Naive thymus-derived CD8-positive, alpha-beta T cell (primary cell): ENCODE results near the gene LARGE1. TPM values are rescaled to one million over a fixed set of nuclear protein-coding genes. Genes with fewer than 3 reads are reported as not detected.

Experiments used
- ATAC-seq, 2 donors: fragments of 150-1000 bp; cut with Tn5 transposase in 1 of 2; sonication (Bioruptor Pico), chemical (Tn5 transposase) in 1 of 2; 1 replicate in 1 of 2; 2 replicates in 1 of 2; pipeline ENCODE4 v1.10.0; 2021; ENCODE audit warnings: mild to moderate bottlenecking in 2 of 2, moderate library complexity in 2 of 2
- POLR2A ChIA-PET: fragments of 350-600 bp; sonication (Branson Sonifier 250); formaldehyde crosslinking; loops from one replicate; lab custom pipeline; 2021; ENCODE audit warnings: antibody characterized with exemption; lab: Charles Lee
- DNase-seq, 10 donors: peaks; one replicate each; pipeline versions ENCODE4 v3.0.0 to v3.0.0-alpha.2; 2020 to 2022
- H3K27ac Mint-ChIP-seq, 10 donors: one replicate each; pipeline ENCODE4 v1.8.0; 2020 to 2022; ENCODE audit warnings: mild to moderate bottlenecking in 10 of 10, mixed read lengths in 10 of 10, moderate library complexity in 4 of 10, inconsistent platforms in 1 of 10
- H3K27me3 Mint-ChIP-seq, 5 donors: one replicate each; pipeline ENCODE4 v1.8.0; 2021 to 2022; ENCODE audit warnings: mixed read lengths in 5 of 5
- H3K36me3 Mint-ChIP-seq, 3 donors: one replicate each; pipeline ENCODE4 v1.8.0; 2020 to 2022; ENCODE audit warnings: mixed read lengths in 3 of 3, mild to moderate bottlenecking in 2 of 3, inconsistent platforms in 1 of 3
- H3K4me1 Mint-ChIP-seq, 4 donors: one replicate each; pipeline ENCODE4 v1.8.0; 2021 to 2022; ENCODE audit warnings: mixed read lengths in 4 of 4
- H3K4me3 Mint-ChIP-seq, 10 donors: one replicate each; pipeline ENCODE4 v1.8.0; 2020 to 2022; ENCODE audit warnings: mild to moderate bottlenecking in 10 of 10, mixed read lengths in 10 of 10, moderate library complexity in 6 of 10, inconsistent platforms in 1 of 10
- H3K9me3 Mint-ChIP-seq, 9 donors: one replicate each; pipeline ENCODE4 v1.8.0; 2020 to 2022; ENCODE audit warnings: mixed read lengths in 9 of 9, mild to moderate bottlenecking in 3 of 9, inconsistent platforms in 1 of 9, moderate library complexity in 1 of 9
- polyA plus RNA-seq, 3 donors: library from polyadenylated mRNA; unstranded; fragments of 300-500 nt; fragmentation: Illumina TruSeq; gene quantifications; one replicate each; pipeline ENCODE4 v1.2.3, GENCODE V29; 2021
- total RNA-seq, 8 experiments: library from RNA in 2 of 8; stranded (reverse) in 2 of 8; gene quantifications; one replicate each; pipeline ENCODE4 v1.2.3 and lab custom pipeline; 2021 to 2026

The LARGE1 gene
- total and polyA plus RNA-seq, 5 experiments from 2014 or later = 0.07 to 3.0 (median 2.6) TPM; not detected in 2

DNA sequence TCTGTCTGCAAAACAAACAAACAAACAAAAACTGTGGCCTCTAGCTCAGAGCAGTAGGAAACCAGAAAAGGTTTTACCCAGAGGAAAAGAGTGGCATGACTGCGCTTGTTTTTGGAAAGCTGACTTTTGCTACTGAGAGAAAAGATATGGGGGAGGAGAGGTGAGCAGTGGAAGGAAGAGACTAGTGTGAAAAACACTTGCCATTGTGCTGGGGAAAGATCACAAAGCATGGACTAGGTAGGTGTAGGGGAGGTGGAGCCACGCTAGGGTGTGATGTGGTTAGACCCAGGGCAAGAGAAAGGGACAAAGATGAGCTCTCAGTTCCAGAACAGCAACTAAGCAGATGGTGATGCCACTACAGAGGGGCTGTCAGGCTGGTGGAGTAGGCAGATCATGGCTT, 319.2 kb downstream of the LARGE1 start:
- no peak for DNase-seq
- H3K36me3 Mint-ChIP-seq = peaks cover 0 to 5% (median 0%) of the 10 kb centered on the region in 3 donors
- peaks cover 0 to 2% (median 0%) of the 10 kb centered on the region in 4 donors for H3K4me1 Mint-ChIP-seq
- no peak for ATAC-seq
- H3K27me3 Mint-ChIP-seq = peaks cover 0 to 3% (median 0%) of the 10 kb centered on the region in 5 donors
- peaks cover 0 to 10% (median 0%) of the 10 kb centered on the region in 9 donors for H3K9me3 Mint-ChIP-seq
- no peak overlapping the region for H3K4me3 Mint-ChIP-seq
- no peak overlapping the region for H3K27ac Mint-ChIP-seq
- POLR2A ChIA-PET = no interaction called here

DNA sequence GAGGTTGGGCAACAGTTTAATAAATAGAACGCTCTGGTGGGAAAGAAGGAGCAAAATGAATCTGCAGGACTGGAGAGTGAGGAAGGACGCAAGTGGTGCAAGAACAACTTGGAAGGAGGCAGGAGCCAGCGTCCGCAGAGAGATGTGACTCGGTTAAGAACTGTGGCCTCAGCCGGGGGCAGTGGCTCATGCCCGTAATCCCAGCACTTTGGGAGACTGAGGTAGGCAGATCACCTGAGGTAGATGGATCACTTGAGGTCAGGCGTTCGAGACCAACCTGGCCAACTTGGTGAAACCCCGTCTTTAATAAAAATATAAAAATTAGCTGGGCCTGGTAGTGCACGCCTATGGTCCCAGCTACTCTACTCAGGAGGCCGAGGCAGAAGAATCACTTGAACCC, 319.7 kb downstream of the LARGE1 start:
- Mint-ChIP-seq H3K4me1 (peaks cover 0 to 2% (median 0%) of the 10 kb centered on the region in 4 donors), H3K27ac (no peak overlapping the region), H3K4me3 (no peak overlapping the region), H3K27me3 (peaks cover 0 to 3% (median 0%) of the 10 kb centered on the region in 5 donors), H3K36me3 (peaks cover 0 to 5% (median 0%) of the 10 kb centered on the region in 3 donors), H3K9me3 (peaks cover 0 to 10% (median 0%) of the 10 kb centered on the region in 9 donors)
- ATAC-seq = no peak
- POLR2A ChIA-PET = no interaction called here
- no peak for DNase-seq

DNA sequence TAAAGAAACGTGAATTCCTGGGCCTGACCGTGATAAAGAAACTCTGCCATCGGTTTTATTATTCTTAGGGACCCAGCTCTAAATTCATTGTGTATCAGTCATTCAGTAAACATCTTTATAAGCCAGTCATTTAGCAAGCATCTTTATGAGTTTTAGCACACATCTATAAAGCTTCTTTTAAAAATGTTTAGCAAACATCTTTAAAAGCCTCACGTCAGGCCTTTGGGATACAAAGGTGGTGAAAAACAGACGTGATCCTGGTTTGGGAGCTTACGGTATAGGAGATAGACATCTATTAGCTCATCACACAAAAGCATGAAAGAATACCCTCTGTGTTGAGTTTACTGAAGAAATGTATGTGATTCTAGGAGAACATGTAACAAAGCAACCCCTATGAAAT, 320.2 kb downstream of the LARGE1 start:
- peaks cover 0 to 10% (median 0%) of the 10 kb centered on the region in 9 donors for H3K9me3 Mint-ChIP-seq
- DNase-seq (no peak), ATAC-seq (no peak)
- H3K4me3 Mint-ChIP-seq = no peak overlapping the region
- POLR2A ChIA-PET = no interaction called here
- H3K27ac Mint-ChIP-seq = peak overlapping the region in 1 of 10 donors; percentile 11
- peaks cover 0 to 2% (median 0%) of the 10 kb centered on the region in 4 donors for H3K4me1 Mint-ChIP-seq
- peaks cover 0 to 5% (median 0%) of the 10 kb centered on the region in 3 donors for H3K36me3 Mint-ChIP-seq
- peaks cover 0 to 3% (median 0%) of the 10 kb centered on the region in 5 donors for H3K27me3 Mint-ChIP-seq

DNA sequence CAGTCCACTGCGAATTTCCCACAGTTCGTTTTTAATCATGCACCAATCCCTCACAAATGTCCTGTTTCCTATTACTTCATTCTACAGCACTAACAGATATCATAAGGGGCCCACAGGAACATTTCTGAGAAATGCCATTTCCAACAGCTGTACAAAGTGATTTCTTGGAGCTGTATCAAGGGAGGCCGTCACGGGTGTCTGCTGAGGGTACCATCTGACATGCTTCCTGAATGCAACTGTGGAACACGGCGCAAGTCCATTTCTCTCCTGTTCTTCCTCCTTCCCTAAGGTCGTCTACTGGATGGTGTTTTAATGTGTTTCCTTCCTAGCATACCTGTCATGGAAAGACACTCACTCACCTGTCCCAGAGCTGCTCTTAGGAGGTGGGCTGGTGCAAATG, 320.7 kb downstream of the LARGE1 start:
- peaks cover 0 to 2% (median 0%) of the 10 kb centered on the region in 4 donors for H3K4me1 Mint-ChIP-seq
- no peak overlapping the region for H3K4me3 Mint-ChIP-seq
- no peak overlapping the region for H3K27ac Mint-ChIP-seq
- DNase-seq (no peak), ATAC-seq (no peak)
- POLR2A ChIA-PET = no interaction called here
- H3K9me3 Mint-ChIP-seq = peaks cover 0 to 10% (median 0%) of the 10 kb centered on the region in 9 donors
- peaks cover 0 to 5% (median 0%) of the 10 kb centered on the region in 3 donors for H3K36me3 Mint-ChIP-seq
- H3K27me3 Mint-ChIP-seq = peaks cover 0 to 3% (median 0%) of the 10 kb centered on the region in 5 donors

DNA sequence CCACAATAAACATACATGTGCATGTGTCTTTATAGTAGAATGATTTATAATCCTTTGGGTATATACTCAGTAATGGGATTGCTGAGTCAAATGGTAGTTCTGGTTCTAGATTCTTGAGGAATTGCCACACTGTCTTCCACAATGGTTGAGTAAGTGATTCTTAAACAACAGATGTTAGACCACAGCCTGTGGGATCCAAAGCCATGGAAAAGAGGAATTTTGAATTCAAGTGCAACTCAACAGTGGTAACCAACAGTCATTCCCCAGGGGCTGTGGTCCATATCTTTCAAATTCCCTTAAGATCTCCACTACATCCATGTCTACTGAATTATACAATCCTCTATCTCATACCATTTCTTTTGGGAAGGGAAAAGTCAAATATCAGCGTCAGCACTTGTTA, 321.5 kb downstream of the LARGE1 start:
- POLR2A ChIA-PET = no interaction called here
- Mint-ChIP-seq H3K4me1 (peaks cover 0 to 2% (median 0%) of the 10 kb centered on the region in 4 donors), H3K27ac (no peak overlapping the region), H3K27me3 (peaks cover 0 to 8% (median 0%) of the 10 kb centered on the region in 5 donors), H3K36me3 (peaks cover 0 to 5% (median 0%) of the 10 kb centered on the region in 3 donors), H3K4me3 (no peak overlapping the region), H3K9me3 (peaks cover 0 to 12% (median 0%) of the 10 kb centered on the region in 9 donors)
- DNase-seq = no peak
- ATAC-seq = no peak

DNA sequence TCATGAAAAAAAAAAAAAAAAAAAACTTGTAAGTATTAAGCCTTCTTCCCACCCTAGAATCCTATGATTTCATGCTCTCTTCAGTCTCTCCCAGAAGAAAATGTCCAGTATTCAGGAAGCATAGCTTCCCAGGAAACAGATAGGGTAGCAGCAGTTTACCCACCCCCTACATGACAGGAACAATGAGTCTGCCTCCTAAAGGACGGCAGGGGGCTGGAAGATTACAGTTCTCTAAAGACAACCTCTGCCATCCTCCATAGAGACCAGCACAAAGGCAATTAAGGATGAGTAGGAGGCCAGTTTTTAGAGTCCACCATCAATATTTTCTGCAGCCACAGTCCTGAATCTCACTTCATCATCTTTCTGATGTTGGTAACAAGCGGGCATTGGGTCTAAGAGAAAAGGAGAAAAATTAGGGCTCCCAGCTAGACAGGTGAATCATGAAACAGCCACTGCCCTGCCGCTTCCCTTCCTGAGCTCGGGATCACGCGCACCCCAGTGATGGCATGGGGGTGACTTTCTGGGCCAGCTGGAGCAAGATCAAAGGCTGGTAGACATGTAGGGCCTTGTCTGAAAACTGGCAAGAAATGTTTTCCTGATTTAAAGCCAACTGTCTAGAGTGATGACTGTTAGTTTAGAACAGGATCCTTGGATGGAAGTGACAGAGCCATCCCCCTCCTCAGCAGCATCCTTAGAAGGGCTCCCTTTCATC, 322.8 kb downstream of the LARGE1 start:
- POLR2A ChIA-PET = no interaction called here
- H3K4me3 Mint-ChIP-seq = no peak overlapping the region
- no peak for ATAC-seq
- no peak overlapping the region for H3K27ac Mint-ChIP-seq
- H3K36me3 Mint-ChIP-seq = peaks cover 0 to 2% (median 0%) of the 10 kb centered on the region in 3 donors
- DNase-seq = no peak
- H3K27me3 Mint-ChIP-seq = peaks cover 0 to 8% (median 0%) of the 10 kb centered on the region in 5 donors
- peaks cover 0 to 2% (median 0%) of the 10 kb centered on the region in 4 donors for H3K4me1 Mint-ChIP-seq
- peaks cover 0 to 12% (median 0%) of the 10 kb centered on the region in 9 donors for H3K9me3 Mint-ChIP-seq

DNA sequence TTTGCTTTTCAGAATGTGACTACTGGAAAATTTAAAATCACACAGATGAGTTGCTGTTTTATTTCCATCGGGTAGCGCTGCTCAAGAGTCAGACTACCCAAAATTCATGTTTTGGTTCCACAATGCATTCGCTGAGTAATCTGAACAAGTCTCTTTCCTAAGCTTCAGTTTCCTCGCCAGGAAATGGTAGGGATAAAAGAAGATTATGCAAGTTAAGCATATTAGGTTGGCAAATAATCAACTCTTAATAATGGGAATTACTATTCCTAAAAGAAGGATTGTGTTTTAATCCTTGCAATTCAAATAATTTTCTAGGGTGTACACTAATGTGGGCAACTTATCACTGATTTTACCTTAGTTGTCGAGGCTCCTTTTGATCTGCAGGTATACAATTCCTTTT, 326.5 kb downstream of the LARGE1 start:
- Mint-ChIP-seq H3K27ac (no peak overlapping the region), H3K9me3 (peaks cover 0 to 10% (median 0%) of the 10 kb centered on the region in 9 donors), H3K4me1 (no peaks in the 10 kb centered on the region), H3K36me3 (peaks cover 0 to 2% (median 0%) of the 10 kb centered on the region in 3 donors), H3K27me3 (peaks cover 0 to 8% (median 0%) of the 10 kb centered on the region in 5 donors), H3K4me3 (no peak overlapping the region)
- ATAC-seq (no peak), DNase-seq (no peak)
- POLR2A ChIA-PET = no interaction called here

DNA sequence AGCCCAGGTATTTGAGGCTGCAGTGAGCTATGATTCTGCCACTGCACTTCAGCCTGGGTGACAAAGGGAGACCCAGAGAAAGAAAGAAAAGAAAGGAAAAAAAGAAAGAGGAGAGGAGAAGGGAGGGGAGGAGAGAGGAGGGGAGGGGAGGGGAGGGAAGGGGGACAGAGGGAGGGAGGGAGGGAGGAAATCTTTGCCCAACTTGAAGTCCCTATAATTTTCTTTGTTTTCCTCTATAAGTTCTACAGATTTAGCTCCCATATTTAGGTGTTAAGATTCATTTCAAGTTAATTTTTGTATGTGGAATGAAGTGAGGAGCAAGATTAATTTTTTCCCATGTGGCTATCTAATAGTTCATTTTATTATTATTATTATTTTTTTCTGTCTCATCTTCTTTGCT, 328.3 kb downstream of the LARGE1 start:
- H3K4me3 Mint-ChIP-seq = no peak overlapping the region
- H3K27ac Mint-ChIP-seq = no peak overlapping the region
- H3K4me1 Mint-ChIP-seq = no peaks in the 10 kb centered on the region
- peaks cover 0 to 10% (median 0%) of the 10 kb centered on the region in 9 donors for H3K9me3 Mint-ChIP-seq
- POLR2A ChIA-PET = no interaction called here
- H3K36me3 Mint-ChIP-seq = peaks cover 0 to 2% (median 0%) of the 10 kb centered on the region in 3 donors
- peaks cover 0 to 8% (median 0%) of the 10 kb centered on the region in 5 donors for H3K27me3 Mint-ChIP-seq
- no peak for DNase-seq
- no peak for ATAC-seq

DNA sequence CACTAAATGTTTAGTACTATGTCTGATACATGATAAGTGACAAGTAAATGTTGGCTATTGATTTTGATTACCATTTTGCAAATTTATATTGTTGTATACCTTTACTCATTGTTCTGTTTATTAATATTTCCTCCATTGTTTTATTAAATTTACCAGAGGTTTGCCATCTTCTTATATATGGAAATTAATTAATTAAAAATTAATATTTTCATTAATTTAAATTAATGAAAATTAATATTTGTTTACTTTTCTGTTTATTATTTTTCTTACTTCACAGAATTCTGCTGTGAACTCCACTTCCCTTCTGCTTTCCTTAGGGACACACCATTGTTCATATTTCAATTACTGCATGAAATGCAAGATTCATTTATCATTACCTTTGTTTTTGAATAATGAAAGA, 331.0 kb downstream of the LARGE1 start:
- no peak for DNase-seq
- no peak overlapping the region for H3K27ac Mint-ChIP-seq
- ATAC-seq = no peak
- peaks cover 0 to 8% (median 0%) of the 10 kb centered on the region in 9 donors for H3K9me3 Mint-ChIP-seq
- H3K36me3 Mint-ChIP-seq = no peaks in the 10 kb centered on the region
- H3K4me1 Mint-ChIP-seq = no peaks in the 10 kb centered on the region
- H3K4me3 Mint-ChIP-seq = no peak overlapping the region
- peaks cover 0 to 2% (median 0%) of the 10 kb centered on the region in 5 donors for H3K27me3 Mint-ChIP-seq
- POLR2A ChIA-PET = no interaction called here

DNA sequence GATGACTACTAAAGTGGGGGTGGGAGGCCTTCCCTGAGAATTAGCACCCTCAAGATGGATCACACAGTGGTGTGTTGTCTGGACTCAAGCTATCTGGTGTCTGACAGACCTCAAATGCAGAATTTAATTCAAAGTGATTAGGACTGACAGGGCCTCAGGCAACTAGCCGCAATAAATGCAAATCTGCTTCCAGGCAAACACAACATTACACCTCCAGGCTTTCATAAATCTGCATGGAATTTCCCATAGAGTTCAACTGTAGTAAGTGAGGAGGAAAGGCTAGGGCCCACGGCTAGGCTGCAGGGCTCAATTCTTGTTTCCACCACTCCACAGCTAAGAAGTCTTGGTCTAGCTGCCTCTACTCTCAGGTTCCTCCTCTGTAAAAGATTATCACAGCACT, 331.4 kb downstream of the LARGE1 start:
- Mint-ChIP-seq H3K27ac (no peak overlapping the region), H3K9me3 (peaks cover 0 to 6% (median 0%) of the 10 kb centered on the region in 9 donors), H3K4me1 (no peaks in the 10 kb centered on the region), H3K4me3 (no peak overlapping the region), H3K36me3 (no peaks in the 10 kb centered on the region), H3K27me3 (no peaks in the 10 kb centered on the region)
- POLR2A ChIA-PET = no interaction called here
- ATAC-seq (no peak), DNase-seq (no peak)

DNA sequence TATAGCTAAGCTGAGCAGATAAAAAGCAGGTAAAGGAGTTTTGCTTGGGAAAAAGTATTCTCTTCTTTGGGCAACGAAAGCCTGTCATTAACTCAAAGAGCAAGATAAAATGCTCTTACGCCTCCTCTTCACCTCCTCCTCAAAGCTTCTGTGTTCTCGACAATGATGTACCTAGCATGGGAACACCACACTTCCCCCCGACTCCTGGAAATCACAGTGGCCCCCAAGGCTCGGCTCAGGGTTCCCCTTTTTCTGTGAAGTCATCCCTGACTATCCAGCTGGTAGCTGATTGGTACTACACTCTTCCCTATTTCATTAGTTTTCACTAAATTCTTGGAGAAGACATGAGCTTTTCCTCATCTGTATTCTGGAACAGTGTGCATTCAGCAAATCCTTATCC, 336.1 kb downstream of the LARGE1 start:
- no peak overlapping the region for H3K4me3 Mint-ChIP-seq
- H3K27me3 Mint-ChIP-seq = no peaks in the 10 kb centered on the region

DNA sequence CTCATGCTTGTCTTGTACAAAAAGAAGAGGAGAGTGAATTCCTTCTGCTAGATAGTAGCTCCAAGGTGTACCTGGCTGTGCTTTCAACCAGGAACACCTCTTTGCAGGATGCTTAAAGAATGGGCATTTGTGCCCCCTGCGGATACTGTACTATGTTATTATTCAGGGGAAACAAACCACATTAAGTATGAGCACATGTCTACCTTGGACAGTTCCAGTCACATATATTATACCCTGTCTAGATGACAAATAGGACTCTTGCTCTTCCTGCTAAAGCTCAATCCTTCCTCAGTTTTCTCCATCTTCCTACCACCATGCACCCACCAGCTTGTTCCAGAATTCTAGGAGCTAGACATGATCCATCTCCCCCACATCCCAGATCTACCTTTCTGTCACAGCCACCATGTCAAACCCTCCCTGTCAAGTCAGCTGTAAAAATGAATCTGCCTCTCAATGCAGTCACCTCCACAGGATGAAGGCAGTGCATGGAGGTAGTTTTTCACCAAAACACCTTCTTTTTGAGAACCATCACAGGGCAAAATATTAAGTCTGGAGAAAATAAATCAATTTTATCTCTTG, 337.4 kb downstream of the LARGE1 start:
- Mint-ChIP-seq H3K27ac (peak overlapping the region in 1 of 10 donors; percentile 3), H3K4me1 (peaks cover 0 to 14% (median 0%) of the 10 kb centered on the region in 4 donors), H3K27me3 (no peaks in the 10 kb centered on the region), H3K36me3 (no peaks in the 10 kb centered on the region), H3K4me3 (peak overlapping the region in 1 of 10 donors; percentile 15), H3K9me3 (peaks cover 0 to 7% (median 0%) of the 10 kb centered on the region in 9 donors)
- POLR2A ChIA-PET = no interaction called here
- no peak for ATAC-seq
- no peak for DNase-seq

More for the DNA sequence above, 336.1 kb downstream of the LARGE1 start:
- Mint-ChIP-seq H3K9me3 (peaks cover 0 to 7% (median 0%) of the 10 kb centered on the region in 9 donors), H3K4me1 (peaks cover 0 to 5% (median 0%) of the 10 kb centered on the region in 4 donors), H3K36me3 (no peaks in the 10 kb centered on the region), H3K27ac (no peak overlapping the region)
- ATAC-seq = no peak
- POLR2A ChIA-PET = no interaction called here
- no peak for DNase-seq

DNA sequence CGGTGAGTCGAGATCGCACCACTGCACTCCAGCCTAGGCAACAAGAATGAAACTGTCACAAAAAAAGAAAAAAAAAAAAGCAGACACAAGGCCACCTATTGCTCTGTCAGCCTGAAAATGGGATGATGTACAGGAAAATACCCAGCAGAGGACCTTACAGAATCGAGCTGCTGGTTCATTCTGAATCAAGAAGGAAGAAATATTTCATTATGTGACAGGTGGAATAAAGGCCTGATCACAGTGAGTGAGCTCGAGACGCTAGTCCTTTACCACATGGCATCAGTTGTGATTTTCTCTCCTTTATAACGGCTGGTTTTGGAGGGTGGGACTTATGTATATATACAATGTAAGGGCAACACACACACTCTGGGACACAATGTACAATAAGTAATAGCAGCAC, 340.0 kb downstream of the LARGE1 start:
- Mint-ChIP-seq H3K27me3 (no peaks in the 10 kb centered on the region), H3K9me3 (peaks cover 0 to 7% (median 0%) of the 10 kb centered on the region in 9 donors), H3K4me3 (no peak overlapping the region), H3K27ac (no peak overlapping the region), H3K4me1 (peaks cover 0 to 39% (median 0%) of the 10 kb centered on the region in 4 donors), H3K36me3 (no peaks in the 10 kb centered on the region)
- ATAC-seq = no peak
- DNase-seq = no peak
- POLR2A ChIA-PET = no interaction called here
